ENCODE measurements around the gene TNFRSF1B. TPM values are rescaled to one million over a fixed set of nuclear protein-coding genes. Genes with fewer than 3 reads are reported as not detected.

Gene TNFRSF1B
- total and polyA plus RNA-seq, 3 donors from 2014 or later: 7.7 to 10.6 (median 8.0) TPM

DNA sequence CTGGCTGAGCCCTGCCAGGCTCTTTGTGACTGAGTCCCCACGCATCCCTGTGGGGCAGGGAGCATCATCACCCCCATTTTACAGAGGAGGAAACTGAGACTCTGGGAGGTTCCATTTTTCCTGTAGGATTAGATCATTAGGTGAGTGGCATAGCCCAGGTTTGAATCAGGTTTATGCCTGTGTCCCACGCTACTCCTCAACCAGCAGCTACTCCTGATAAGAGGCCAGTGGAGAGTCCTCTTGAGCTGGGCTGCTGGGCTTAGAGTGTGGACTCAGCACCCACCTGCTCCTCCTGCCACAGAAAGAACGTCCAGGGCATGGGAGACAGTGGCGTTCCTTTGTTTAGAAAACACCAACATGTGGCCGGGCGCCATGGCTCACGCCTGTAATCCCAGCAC is 30.7 kb downstream of the TNFRSF1B start:
- H3K27ac ChIP-seq: peak overlapping the region in 1 of 2 donors; percentile 12
- intact Hi-C loops (cut with DNase I; ENCODE audit: low total_unique reads): no loop called here
- no peaks in the 10 kb centered on the region for H3K27me3 ChIP-seq

DNA sequence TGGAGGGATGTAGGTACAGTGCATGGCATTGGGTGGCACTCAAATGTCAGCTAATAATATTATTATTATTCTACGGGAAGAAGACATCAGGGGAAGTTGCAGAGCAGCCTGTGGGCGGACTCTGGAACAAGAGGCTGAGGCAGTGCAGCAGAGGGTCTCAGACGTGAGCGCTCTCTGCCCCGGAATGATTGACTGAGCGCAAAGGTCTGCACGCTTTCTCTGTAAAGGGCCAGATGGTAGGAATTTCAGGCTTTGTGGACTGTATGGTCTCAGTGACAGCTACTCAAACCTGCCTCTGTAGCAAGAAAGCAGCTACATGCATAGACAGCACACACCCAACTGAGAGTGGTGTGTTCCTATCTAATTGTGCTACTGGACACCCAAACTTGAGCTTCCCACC is 33.4 kb downstream of the TNFRSF1B start:
- 93 to 94% methylated on average over 7 of the region's 7 CpGs for WGBS, 2 donors
- TF ChIP-seq POLR2A (IDR thresholded peaks at IDR 0.05): no peak
- TF ChIP-seq, protein P1, sequence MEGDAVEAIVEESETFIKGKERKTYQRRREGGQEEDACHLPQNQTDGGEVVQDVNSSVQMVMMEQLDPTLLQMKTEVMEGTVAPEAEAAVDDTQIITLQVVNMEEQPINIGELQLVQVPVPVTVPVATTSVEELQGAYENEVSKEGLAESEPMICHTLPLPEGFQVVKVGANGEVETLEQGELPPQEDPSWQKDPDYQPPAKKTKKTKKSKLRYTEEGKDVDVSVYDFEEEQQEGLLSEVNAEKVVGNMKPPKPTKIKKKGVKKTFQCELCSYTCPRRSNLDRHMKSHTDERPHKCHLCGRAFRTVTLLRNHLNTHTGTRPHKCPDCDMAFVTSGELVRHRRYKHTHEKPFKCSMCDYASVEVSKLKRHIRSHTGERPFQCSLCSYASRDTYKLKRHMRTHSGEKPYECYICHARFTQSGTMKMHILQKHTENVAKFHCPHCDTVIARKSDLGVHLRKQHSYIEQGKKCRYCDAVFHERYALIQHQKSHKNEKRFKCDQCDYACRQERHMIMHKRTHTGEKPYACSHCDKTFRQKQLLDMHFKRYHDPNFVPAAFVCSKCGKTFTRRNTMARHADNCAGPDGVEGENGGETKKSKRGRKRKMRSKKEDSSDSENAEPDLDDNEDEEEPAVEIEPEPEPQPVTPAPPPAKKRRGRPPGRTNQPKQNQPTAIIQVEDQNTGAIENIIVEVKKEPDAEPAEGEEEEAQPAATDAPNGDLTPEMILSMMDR (IDR thresholded peaks at IDR 0.05): no peak
- Histone ChIP-seq H3K27ac (no peak overlapping the region), H3K4me3 (no peak overlapping the region), H3K27me3 (no peaks in the 10 kb centered on the region), H3K36me3 (ENCODE audit: low read depth, missing control alignments) (no peaks in the 10 kb centered on the region), H3K4me1 (no peaks in the 10 kb centered on the region), H3K9me3 (no peaks in the 10 kb centered on the region)
- no peak for DNase-seq
- intact Hi-C loops (cut with DNase I; ENCODE audit: low total_unique reads): no loop called here

More for the DNA sequence above, 30.7 kb downstream of the TNFRSF1B start:
- DNase-seq: no peak
- TF ChIP-seq, protein P1 (IDR thresholded peaks at IDR 0.05): no peak
- Histone ChIP-seq H3K4me3 (no peak overlapping the region), H3K36me3 (ENCODE audit: low read depth, missing control alignments) (no peaks in the 10 kb centered on the region), H3K4me1 (no peaks in the 10 kb centered on the region), H3K9me3 (no peaks in the 10 kb centered on the region)
- 93 to 94% methylated on average over 6 to 7 of the region's 7 CpGs for WGBS, 2 donors

DNA sequence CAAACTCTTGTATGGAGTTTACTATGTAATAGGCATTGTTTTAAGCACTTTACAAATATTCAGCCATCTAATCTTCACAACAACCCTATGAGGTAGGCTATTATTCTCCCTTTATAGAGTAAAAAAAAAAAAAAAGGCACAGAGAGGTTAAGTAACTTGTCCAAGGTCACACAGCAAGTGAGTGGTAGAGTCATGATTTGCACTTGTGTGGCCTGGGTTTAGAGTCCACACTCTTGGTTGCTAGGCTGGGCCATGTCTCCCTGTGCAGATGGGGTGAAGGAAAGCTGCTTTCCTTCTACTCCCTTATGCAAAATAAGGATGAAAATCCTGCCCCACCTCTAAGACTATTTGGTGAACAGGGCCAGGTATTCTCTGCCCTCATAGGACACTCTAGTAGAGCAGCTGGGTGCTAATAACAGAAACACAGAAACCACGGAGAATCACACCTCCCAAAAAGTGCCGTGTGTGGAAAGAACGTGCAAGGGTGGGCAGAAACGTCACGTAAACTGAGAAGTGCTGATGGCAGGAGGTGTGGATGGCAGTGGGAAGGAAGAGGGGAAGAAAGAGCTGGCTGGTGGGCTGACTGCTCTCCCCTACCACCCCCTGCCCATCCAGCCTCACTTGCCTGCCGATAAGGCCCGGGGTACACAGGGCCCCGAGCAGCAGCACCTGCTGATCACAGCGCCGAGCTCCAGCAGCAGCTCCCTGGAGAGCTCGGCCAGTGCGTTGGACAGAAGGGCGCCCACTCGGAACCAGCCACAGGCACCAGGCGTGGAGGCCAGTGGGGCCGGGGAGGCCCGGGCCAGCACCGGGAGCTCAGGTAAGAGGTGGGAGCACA is 34.8 kb downstream of the TNFRSF1B start:
- no peak overlapping the region for H3K27ac ChIP-seq
- H3K4me3 ChIP-seq: no peak overlapping the region
- H3K36me3 ChIP-seq (ENCODE audit: low read depth, missing control alignments): no peaks in the 10 kb centered on the region
- H3K27me3 ChIP-seq: no peaks in the 10 kb centered on the region
- H3K9me3 ChIP-seq: no peaks in the 10 kb centered on the region
- WGBS, 2 donors: 91 to 94% methylated on average over 16 to 18 of the region's 18 CpGs
- H3K4me1 ChIP-seq: no peaks in the 10 kb centered on the region
- DNase-seq: no peak
- intact Hi-C loops (cut with DNase I; ENCODE audit: low total_unique reads): no loop called here
- no peak for TF ChIP-seq POLR2A (IDR thresholded peaks at IDR 0.05)
- TF ChIP-seq, protein P1 (IDR thresholded peaks at IDR 0.05): no peak

DNA sequence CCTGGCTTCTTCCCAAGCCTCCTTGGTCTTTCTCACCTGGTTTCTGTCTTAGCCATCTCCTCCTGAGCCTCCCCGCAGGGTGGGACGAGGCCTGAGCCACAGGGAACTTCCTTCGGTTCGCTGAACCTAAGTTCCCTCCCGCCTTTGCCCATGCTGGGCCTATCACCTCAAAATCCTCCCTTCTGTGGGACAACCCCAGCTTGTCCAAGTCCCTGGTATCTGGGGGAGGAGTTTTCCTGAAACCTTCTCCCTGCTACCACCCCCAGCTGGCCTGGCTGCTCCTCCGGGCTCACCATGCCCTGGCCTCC is 35.4 kb downstream of the TNFRSF1B start:
- 92 to 95% methylated on average over 6 of the region's 6 CpGs for WGBS, 2 donors
- Histone ChIP-seq H3K27me3 (no peaks in the 10 kb centered on the region), H3K27ac (no peak overlapping the region), H3K4me3 (no peak overlapping the region), H3K36me3 (ENCODE audit: low read depth, missing control alignments) (no peaks in the 10 kb centered on the region), H3K9me3 (no peaks in the 10 kb centered on the region), H3K4me1 (no peaks in the 10 kb centered on the region)
- DNase-seq: no peak
- TF ChIP-seq POLR2A (IDR thresholded peaks at IDR 0.05): no peak
- TF ChIP-seq, protein P1 (IDR thresholded peaks at IDR 0.05): no peak
- intact Hi-C loops (cut with DNase I; ENCODE audit: low total_unique reads): no loop called here

DNA sequence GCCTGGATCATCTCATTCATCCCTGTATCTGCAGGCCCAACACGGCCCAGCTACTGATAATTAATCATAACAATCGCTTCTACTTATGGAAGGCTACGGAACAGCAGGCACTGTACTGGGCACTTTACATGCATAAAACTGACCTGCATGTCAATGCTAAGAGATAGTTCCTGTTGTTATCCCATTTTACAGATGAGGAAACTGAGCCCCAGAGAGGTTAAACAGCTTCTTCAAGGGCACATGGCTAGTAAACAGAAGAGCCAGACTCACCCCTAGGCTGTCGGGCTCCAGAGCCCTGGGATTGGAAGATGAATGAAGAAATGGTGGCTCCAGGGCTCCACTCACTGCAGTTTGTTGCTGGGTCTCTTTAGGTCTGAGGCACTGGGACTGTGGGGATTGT is 35.8 kb downstream of the TNFRSF1B start:
- TF ChIP-seq POLR2A (IDR thresholded peaks at IDR 0.05): no peak
- TF ChIP-seq, protein P1 (IDR thresholded peaks at IDR 0.05): no peak
- no peaks in the 10 kb centered on the region for H3K9me3 ChIP-seq
- no peaks in the 10 kb centered on the region for H3K27me3 ChIP-seq
- H3K4me1 ChIP-seq: no peaks in the 10 kb centered on the region
- no peak for DNase-seq
- intact Hi-C loops (cut with DNase I; ENCODE audit: low total_unique reads): no loop called here
- H3K4me3 ChIP-seq: no peak overlapping the region
- whole genome bisulfite sequencing, 2 donors: 90 to 92% methylated on average over 4 of the region's 4 CpGs
- no peaks in the 10 kb centered on the region for H3K36me3 ChIP-seq (ENCODE audit: low read depth, missing control alignments)
- H3K27ac ChIP-seq: no peak overlapping the region
